GM23338 (cell line): ENCODE measurements around the gene LILRB1. TPM values are rescaled to one million over a fixed set of nuclear protein-coding genes. Genes with fewer than 3 reads are reported as not detected.

Source experiments
- ATAC-seq: fragments of 200-7000 bp; cut with Tn5 transposase; 3 replicates; pipeline ENCODE4 v1.9.1; 2020
- DNase-seq: peaks from one replicate; pipeline ENCODE4 v3.0.0-alpha.2; 2015; ENCODE audit warnings: low spot score
- H2AFZ ChIP-seq: fragments of 200-600 bp; sonication (generic); 2 replicates; pipeline ENCODE4 v1.8.0; 2016; ENCODE audit warnings: antibody characterized with exemption, mild to moderate bottlenecking, moderate library complexity
- H3F3A ChIP-seq: fragments of 200-600 bp; sonication (generic); replicated peaks from 2 replicates; pipeline ENCODE4 v1.8.0; 2017; ENCODE audit warnings: antibody characterized with exemption, mixed run types, low read depth
- H3K27ac ChIP-seq: fragments of 200-600 bp; sonication (generic); 2 replicates; pipeline ENCODE4 v1.6.1; 2016; ENCODE audit warnings: low read depth
- H3K27me3 ChIP-seq: fragments of 200-600 bp; sonication (generic); 2 replicates; pipeline ENCODE4 v1.8.0; 2016; ENCODE audit warnings: mild to moderate bottlenecking, mixed run types, moderate library complexity; ENCODE audit not compliant: insufficient read depth
- H3K36me3 ChIP-seq: fragments of 200-600 bp; sonication (generic); 2 replicates; pipeline ENCODE4 v1.8.0; 2016; ENCODE audit warnings: mild to moderate bottlenecking; ENCODE audit not compliant: insufficient read depth
- H3K4me1 ChIP-seq: fragments of 200-600 bp; sonication (generic); 2 replicates; pipeline ENCODE4 v1.8.0; 2016; ENCODE audit warnings: mild to moderate bottlenecking, moderate library complexity; ENCODE audit not compliant: insufficient read depth
- H3K4me2 ChIP-seq: fragments of 200-600 bp; sonication (generic); 2 replicates; pipeline ENCODE4 v1.7.1; 2017; ENCODE audit warnings: mixed run types
- H3K4me3 ChIP-seq: fragments of 200-600 bp; sonication (generic); 2 replicates; pipeline ENCODE4 v1.6.1; 2016; ENCODE audit warnings: mixed run types
- H3K79me2 ChIP-seq: fragments of 200-600 bp; sonication (generic); replicated peaks from 2 replicates; pipeline ENCODE4 v1.8.0; 2017; ENCODE audit warnings: mild to moderate bottlenecking; ENCODE audit not compliant: insufficient read depth
- H3K9me2 ChIP-seq: fragments of 200-600 bp; sonication (generic); 2 replicates; pipeline ENCODE4 v1.8.0; 2017; ENCODE audit not compliant: insufficient read depth
- H4K20me1 ChIP-seq: fragments of 200-600 bp; sonication (generic); replicated peaks from 2 replicates; pipeline ENCODE4 v1.8.0; 2017; ENCODE audit warnings: mild to moderate bottlenecking; ENCODE audit not compliant: insufficient read depth
- H3K27ac Mint-ChIP-seq: 2 replicates; pipeline ENCODE4 v1.8.0; 2020; ENCODE audit warnings: inconsistent platforms, mild to moderate bottlenecking, moderate library complexity, mixed read lengths
- H3K27me3 Mint-ChIP-seq: 3 replicates; pipeline ENCODE4 v1.8.0; 2022; ENCODE audit warnings: low read depth, mild to moderate bottlenecking, moderate library complexity, mixed read lengths, inconsistent platforms; ENCODE audit not compliant: insufficient read depth, poor library complexity
- H3K36me3 Mint-ChIP-seq: 3 replicates; pipeline ENCODE4 v1.8.0; 2021; ENCODE audit warnings: low read depth, mild to moderate bottlenecking, inconsistent platforms, moderate library complexity, mixed read lengths
- H3K4me1 Mint-ChIP-seq: 3 replicates; pipeline ENCODE4 v1.8.0; 2020; ENCODE audit warnings: mild to moderate bottlenecking, inconsistent platforms, mixed read lengths
- H3K4me3 Mint-ChIP-seq: 3 replicates; pipeline ENCODE4 v1.8.0; 2021; ENCODE audit warnings: moderate library complexity, mild to moderate bottlenecking, inconsistent platforms, mixed read lengths
- H3K9me3 Mint-ChIP-seq: 3 replicates; pipeline ENCODE4 v1.8.0; 2020; ENCODE audit warnings: moderate library complexity, mild to moderate bottlenecking, inconsistent platforms, mixed read lengths
- CREB1 ChIP-seq: fragments of 250-450 bp; sonication (Bioruptor Pico); IDR thresholded peaks from 2 replicates; pipeline ENCODE4 v1.5.0; 2020; ENCODE audit warnings: low read depth, mild to moderate bottlenecking, moderate library complexity
- EZH2 ChIP-seq: fragments of 200-600 bp; sonication (generic); IDR thresholded peaks from one replicate; pipeline ENCODE4 v1.8.0; 2017; ENCODE audit warnings: antibody characterized with exemption, mild to moderate bottlenecking, low read depth; ENCODE audit not compliant: unreplicated experiment
- EZH2phosphoT487 ChIP-seq: fragments of 200-600 bp; sonication (generic); IDR thresholded peaks from one replicate; pipeline ENCODE4 v1.8.1; 2018; ENCODE audit warnings: antibody characterized with exemption; ENCODE audit not compliant: unreplicated experiment
- JUNB ChIP-seq: IDR thresholded peaks from one replicate; pipeline ENCODE4 v1.6.1; 2016; ENCODE audit warnings: antibody characterized with exemption; ENCODE audit not compliant: unreplicated experiment
- NANOG ChIP-seq: IDR thresholded peaks from 2 replicates; pipeline ENCODE4 v1.6.1; 2016; ENCODE audit warnings: antibody characterized with exemption, borderline replicate concordance
- POLR2AphosphoS5 ChIP-seq: IDR thresholded peaks from 2 replicates; pipeline ENCODE4 v1.6.1; 2016; ENCODE audit warnings: antibody characterized with exemption, low read depth
- REST ChIP-seq: IDR thresholded peaks from one replicate; pipeline ENCODE4 v1.6.1; 2018; ENCODE audit warnings: antibody characterized with exemption; ENCODE audit not compliant: unreplicated experiment
- STAT1 ChIP-seq: IDR thresholded peaks from one replicate; pipeline ENCODE4 v1.6.1; 2016; ENCODE audit warnings: antibody characterized with exemption; ENCODE audit not compliant: unreplicated experiment
- ZNF114 ChIP-seq: fragments of 250-450 bp; sonication (Bioruptor Pico); IDR thresholded peaks from 2 replicates; pipeline ENCODE4 v1.5.0; 2020; ENCODE audit warnings: mild to moderate bottlenecking, moderate library complexity
- ZNF331 ChIP-seq: fragments of 250-450 bp; sonication (Bioruptor Pico); IDR thresholded peaks from 2 replicates; pipeline ENCODE4 v1.5.0; 2020; ENCODE audit warnings: low read depth, mild to moderate bottlenecking, moderate library complexity
- ZNF462 ChIP-seq: fragments of 250-450 bp; sonication (Bioruptor Pico); IDR thresholded peaks from 2 replicates; pipeline ENCODE4 v1.5.0; 2020; ENCODE audit warnings: mild to moderate bottlenecking, moderate library complexity
- polyA plus RNA-seq: library from polyadenylated mRNA; unstranded; fragments of >200 nt; fragmentation: Nextera tagmentation; extraction: Ambion mirVana; gene quantifications from 2 replicates; pipeline ENCODE4 v1.2.1, GENCODE V29; 2016
- total RNA-seq: library from RNA; depleted of rRNA; stranded (reverse); fragments of >200 nt; shearing (Covaris generic); gene quantifications from 2 replicates; pipeline ENCODE4 v1.2.3, GENCODE V29; 2014
- TF ChIP-seq, protein P1 (sequence below), 2 experiments: fragments of 200-600 bp in 1 of 2; sonication (generic) in 1 of 2; conservative IDR thresholded peaks; 2 replicates each; pipeline versions ENCODE4 v1.5.1 to v1.6.1; 2016 to 2017; ENCODE audit warnings: antibody characterized with exemption in 2 of 2, low read depth in 2 of 2, mild to moderate bottlenecking in 2 of 2, moderate library complexity in 1 of 2
- TF ChIP-seq, protein P2 (sequence below): IDR thresholded peaks from 2 replicates; pipeline ENCODE4 v1.6.1; 2016; ENCODE audit warnings: antibody characterized with exemption

The LILRB1 gene
- total and polyA plus RNA-seq, 2 experiments from 2014 or later = 0.14 TPM; not detected in 1

DNA sequence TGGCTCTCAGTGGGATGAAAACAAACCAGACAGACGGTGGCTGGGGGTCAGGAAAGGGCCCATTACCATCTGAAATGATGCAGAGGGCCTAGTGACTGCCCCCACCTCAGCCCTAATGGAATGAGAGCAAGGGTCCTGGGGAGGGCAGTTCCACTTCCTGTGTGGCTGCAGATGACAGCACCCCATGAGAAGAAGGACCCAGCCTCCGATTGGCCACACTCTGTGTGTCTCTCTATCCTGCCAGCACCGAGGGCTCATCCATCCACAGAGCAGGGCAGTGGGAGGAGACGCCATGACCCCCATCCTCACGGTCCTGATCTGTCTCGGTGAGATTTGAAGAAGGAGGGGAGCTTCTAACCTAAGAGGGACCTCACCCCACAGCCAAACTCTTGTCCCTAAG is 498 bp downstream of the LILRB1 start:
- H3K79me2 ChIP-seq = no peaks in the 10 kb centered on the region
- no peaks in the 10 kb centered on the region for H3F3A ChIP-seq
- H4K20me1 ChIP-seq = no peaks in the 10 kb centered on the region
- H3K27ac ChIP-seq = no peak overlapping the region
- no peaks in the 10 kb centered on the region for H3K27me3 ChIP-seq
- H3K9me3 Mint-ChIP-seq = peaks cover 93% of the 10 kb centered on the region
- H2AFZ ChIP-seq = no peak overlapping the region
- H3K27me3 Mint-ChIP-seq = peaks cover 5% of the 10 kb centered on the region
- ATAC-seq (no peak), DNase-seq (no peak)
- H3K4me2 ChIP-seq = no peak overlapping the region
- no peaks in the 10 kb centered on the region for H3K4me1 ChIP-seq
- no peak overlapping the region for H3K4me3 Mint-ChIP-seq
- peaks cover 36% of the 10 kb centered on the region for H3K36me3 Mint-ChIP-seq
- H3K9me2 ChIP-seq = no peaks in the 10 kb centered on the region
- H3K4me1 Mint-ChIP-seq = no peaks in the 10 kb centered on the region
- no peak overlapping the region for H3K27ac Mint-ChIP-seq
- no peak for TF ChIP-seq EZH2phosphoT487
- no peak for TF ChIP-seq ZNF331 (CRISPR knock-in tag)
- no peak for TF ChIP-seq NANOG
- no peak for TF ChIP-seq ZNF114 (CRISPR knock-in tag)
- no peak for TF ChIP-seq STAT1
- no peak for TF ChIP-seq ZNF462 (CRISPR knock-in tag)
- TF ChIP-seq, protein P1, sequence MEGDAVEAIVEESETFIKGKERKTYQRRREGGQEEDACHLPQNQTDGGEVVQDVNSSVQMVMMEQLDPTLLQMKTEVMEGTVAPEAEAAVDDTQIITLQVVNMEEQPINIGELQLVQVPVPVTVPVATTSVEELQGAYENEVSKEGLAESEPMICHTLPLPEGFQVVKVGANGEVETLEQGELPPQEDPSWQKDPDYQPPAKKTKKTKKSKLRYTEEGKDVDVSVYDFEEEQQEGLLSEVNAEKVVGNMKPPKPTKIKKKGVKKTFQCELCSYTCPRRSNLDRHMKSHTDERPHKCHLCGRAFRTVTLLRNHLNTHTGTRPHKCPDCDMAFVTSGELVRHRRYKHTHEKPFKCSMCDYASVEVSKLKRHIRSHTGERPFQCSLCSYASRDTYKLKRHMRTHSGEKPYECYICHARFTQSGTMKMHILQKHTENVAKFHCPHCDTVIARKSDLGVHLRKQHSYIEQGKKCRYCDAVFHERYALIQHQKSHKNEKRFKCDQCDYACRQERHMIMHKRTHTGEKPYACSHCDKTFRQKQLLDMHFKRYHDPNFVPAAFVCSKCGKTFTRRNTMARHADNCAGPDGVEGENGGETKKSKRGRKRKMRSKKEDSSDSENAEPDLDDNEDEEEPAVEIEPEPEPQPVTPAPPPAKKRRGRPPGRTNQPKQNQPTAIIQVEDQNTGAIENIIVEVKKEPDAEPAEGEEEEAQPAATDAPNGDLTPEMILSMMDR (conservative IDR thresholded peaks at IDR 0.05; ENCODE audit: low read depth in 2 of 2) = no peak
- no peak for TF ChIP-seq REST
- TF ChIP-seq POLR2AphosphoS5 = no peak
- no peak for TF ChIP-seq CREB1 (CRISPR knock-in tag)
- TF ChIP-seq EZH2 = no peak
- TF ChIP-seq, protein P2, sequence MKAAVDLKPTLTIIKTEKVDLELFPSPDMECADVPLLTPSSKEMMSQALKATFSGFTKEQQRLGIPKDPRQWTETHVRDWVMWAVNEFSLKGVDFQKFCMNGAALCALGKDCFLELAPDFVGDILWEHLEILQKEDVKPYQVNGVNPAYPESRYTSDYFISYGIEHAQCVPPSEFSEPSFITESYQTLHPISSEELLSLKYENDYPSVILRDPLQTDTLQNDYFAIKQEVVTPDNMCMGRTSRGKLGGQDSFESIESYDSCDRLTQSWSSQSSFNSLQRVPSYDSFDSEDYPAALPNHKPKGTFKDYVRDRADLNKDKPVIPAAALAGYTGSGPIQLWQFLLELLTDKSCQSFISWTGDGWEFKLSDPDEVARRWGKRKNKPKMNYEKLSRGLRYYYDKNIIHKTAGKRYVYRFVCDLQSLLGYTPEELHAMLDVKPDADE = no peak
- TF ChIP-seq JUNB = no peak
- no peaks in the 10 kb centered on the region for H3K36me3 ChIP-seq
- H3K4me3 ChIP-seq = no peak overlapping the region
